Esophagus squamous epithelium (tissue), 4 donors: Measurements from ENCODE around the gene AKAP10.

Experiments
- CTCF ChIP-seq, 6 experiments: fragments of 450-650 bp in 4 of 6; fragments of 200-600 bp in 2 of 6; sonication (generic) in 2 of 6; IDR thresholded peaks; one replicate each; pipeline ENCODE4 v1.5.1; 2016 to 2019; ENCODE audit warnings: antibody characterized with exemption in 6 of 6, mild to moderate bottlenecking in 4 of 6, moderate library complexity in 4 of 6
- POLR2A ChIP-seq, 4 donors: fragments of 450-650 bp; IDR thresholded peaks; one replicate each; pipeline ENCODE4 v1.6.1; 2017; ENCODE audit warnings: antibody characterized with exemption in 4 of 4, mild to moderate bottlenecking in 4 of 4, moderate library complexity in 3 of 4

GRCh38 chr17:19948116-19948943, 29.3 kb downstream of the AKAP10 start:
- TF ChIP-seq CTCF (IDR thresholded peaks at IDR 0.05) (no peak), POLR2A (IDR thresholded peaks at IDR 0.05) (no peak)
